Endothelial cell of umbilical vein (primary cell): ENCODE measurements around the gene EEIG1. TPM values are rescaled to one million over a fixed set of nuclear protein-coding genes. Genes with fewer than 3 reads are reported as not detected.

Source experiments
- BruUV-seq: library from RNA; stranded (reverse); fragments of 400-500 nt; replicated peaks from 2 replicates; lab custom pipeline; 2021; lab: Mats Ljungman, UMichigan
- CTCF ChIA-PET: fragments of 300-600, 350-600 bp; sonication (Branson Sonifier 250); formaldehyde crosslinking; loops from one replicate; lab custom pipeline; 2021; ENCODE audit warnings: antibody characterized with exemption, inconsistent platforms; lab: Charles Lee
- POLR2A ChIA-PET: fragments of 300-600, 350-600 bp; sonication (Branson Sonifier 250); formaldehyde crosslinking; loops from one replicate; lab custom pipeline; 2021; ENCODE audit warnings: antibody characterized with exemption, inconsistent platforms; lab: Charles Lee
- DNase-seq: peaks from one replicate; pipeline ENCODE4 v3.0.0-alpha.2; 2011; ENCODE audit warnings: low read depth, low spot score
- FAIRE-seq: peaks from 2 replicates; lab custom pipeline; 2011; peaks lifted over from hg19 to GRCh38; lab: Jason Lieb, UNC
- H2AFZ ChIP-seq: 2 replicates; pipeline ENCODE4 v1.6.0; 2012; ENCODE audit warnings: low read depth, low read length, control low read depth, inconsistent platforms
- H3K27ac ChIP-seq: 2 replicates; pipeline ENCODE4 v1.5.1; 2011; ENCODE audit warnings: low read depth, mild to moderate bottlenecking, control low read depth, low read length, moderate library complexity; ENCODE audit not compliant: insufficient read depth
- H3K27me3 ChIP-seq, 2 experiments: 2 replicates each; pipeline versions ENCODE4 v1.6.0 to v1.6.1; 2011; ENCODE audit warnings: low read length in 2 of 2, mixed read lengths in 1 of 2; ENCODE audit not compliant: control insufficient read depth in 2 of 2, insufficient read depth in 2 of 2
- H3K36me3 ChIP-seq, 2 experiments: 2 replicates in 1 of 2; 3 replicates in 1 of 2; pipeline ENCODE4 v1.5.1; 2011; ENCODE audit warnings: low read length in 2 of 2, mild to moderate bottlenecking in 1 of 2, moderate library complexity in 1 of 2; ENCODE audit not compliant: control insufficient read depth in 2 of 2, insufficient read depth in 2 of 2; ENCODE audit errors: extremely low read depth in 1 of 2
- H3K4me1 ChIP-seq: 3 replicates; pipeline ENCODE4 v1.5.1; 2011; ENCODE audit warnings: mild to moderate bottlenecking, low read length; ENCODE audit not compliant: control insufficient read depth, insufficient read depth; ENCODE audit errors: extremely low read depth
- H3K4me2 ChIP-seq: 2 replicates; pipeline ENCODE4 v1.6.1; 2011; ENCODE audit warnings: low read length, control low read depth, mixed read lengths; ENCODE audit not compliant: insufficient read depth
- H3K4me3 ChIP-seq, 3 experiments: fragments of 200-600 bp in 1 of 3; sonication (generic), shearing (Covaris generic) in 1 of 3; replicated peaks in 1 of 3; 2 replicates each; pipeline ENCODE4 v1.5.1; 2011 to 2016; ENCODE audit warnings: control low read depth in 3 of 3, low read length in 3 of 3, mild to moderate bottlenecking in 2 of 3, inconsistent platforms in 1 of 3, low read depth in 1 of 3, moderate library complexity in 1 of 3; ENCODE audit not compliant: insufficient read depth in 1 of 3
- H3K79me2 ChIP-seq: 2 replicates; pipeline ENCODE4 v1.6.0; 2012; ENCODE audit warnings: low read length, inconsistent platforms; ENCODE audit not compliant: control insufficient read depth, insufficient read depth
- H3K9ac ChIP-seq: replicated peaks from 2 replicates; pipeline ENCODE3; 2011; ENCODE audit warnings: low read length, control low read depth; ENCODE audit not compliant: insufficient read depth; ENCODE audit errors: extremely low read depth
- H3K9me1 ChIP-seq: replicated peaks from 3 replicates; pipeline ENCODE4 v1.6.0; 2011; ENCODE audit warnings: mild to moderate bottlenecking, low read length; ENCODE audit not compliant: control insufficient read depth, insufficient read depth; ENCODE audit errors: extremely low read depth
- H3K9me3 ChIP-seq: replicated peaks from 2 replicates; pipeline ENCODE4 v1.5.1; 2012; ENCODE audit warnings: low read length, inconsistent platforms; ENCODE audit not compliant: control insufficient read depth, insufficient read depth
- H4K20me1 ChIP-seq: replicated peaks from 2 replicates; pipeline ENCODE3; 2011; ENCODE audit warnings: mild to moderate bottlenecking, low read length; ENCODE audit not compliant: control insufficient read depth, insufficient read depth; ENCODE audit errors: extremely low read depth
- CTCF ChIP-seq, 2 donors: IDR thresholded peaks; 1 replicate in 1 of 2; 2 replicates in 1 of 2; pipeline ENCODE4 v1.5.1; 2011; ENCODE audit warnings: low read length in 2 of 2, mild to moderate bottlenecking in 2 of 2, moderate library complexity in 2 of 2, control low read depth in 1 of 2, inconsistent platforms in 1 of 2, low read depth in 1 of 2; ENCODE audit not compliant: insufficient read depth in 1 of 2; ENCODE audit errors: extremely low read depth in 1 of 2
- EZH2 ChIP-seq: IDR thresholded peaks from 2 replicates; pipeline ENCODE4 v1.6.1; 2012; ENCODE audit warnings: borderline replicate concordance, low read depth, mild to moderate bottlenecking, moderate library complexity, low read length, inconsistent platforms; ENCODE audit not compliant: severe bottlenecking
- FOS ChIP-seq: IDR thresholded peaks from 2 replicates; pipeline ENCODE4 v1.6.1; 2011; ENCODE audit warnings: mild to moderate bottlenecking, low read length, moderate library complexity, borderline replicate concordance; ENCODE audit not compliant: insufficient read depth
- GATA2 ChIP-seq: IDR thresholded peaks from 2 replicates; pipeline ENCODE4 v1.7.0; 2011; ENCODE audit warnings: low read depth, mild to moderate bottlenecking, moderate library complexity, mixed read lengths, low read length; ENCODE audit not compliant: insufficient read length, insufficient read depth
- JUN ChIP-seq: IDR thresholded peaks from 2 replicates; pipeline ENCODE4 v1.6.1; 2011; ENCODE audit warnings: borderline replicate concordance, low read depth; ENCODE audit not compliant: insufficient read length, insufficient read depth
- MYC ChIP-seq: IDR thresholded peaks from one replicate; pipeline ENCODE4 v1.6.1; 2011; ENCODE audit warnings: mild to moderate bottlenecking, low read depth, low read length
- POLR2A ChIP-seq: IDR thresholded peaks from 2 replicates; pipeline ENCODE4 v1.6.1; 2012; ENCODE audit warnings: low read depth, mild to moderate bottlenecking, control low read depth, low read length
- POLR2AphosphoS5 ChIP-seq: IDR thresholded peaks from 2 replicates; pipeline ENCODE4 v1.6.1; 2012; ENCODE audit warnings: low read depth, mild to moderate bottlenecking, control low read depth, low read length, moderate library complexity; ENCODE audit not compliant: insufficient read depth
- dilution Hi-C: fragments of 300-500 bp; cut with MboI; formaldehyde crosslinking; loops from one replicate; pipeline ENCODE4 v1.15.0; 2019; ENCODE audit warnings: low sequenced_read_pairs; ENCODE audit not compliant: extremely low pct_ligation_motif_present
- intact Hi-C: fragments of 100-400 bp; cut with micrococcal nuclease; formaldehyde crosslinking; loops from one replicate; pipeline ENCODE4 v1.10.0; 2022
- polyA plus RNA-seq, 4 experiments: library from polyadenylated mRNA; depleted of rRNA in 3 of 4; stranded (reverse) in 3 of 4; unstranded in 1 of 4; fragments of >200 nt; gene quantifications; 2 replicates each; pipeline versions ENCODE4 v1.2.1 to v1.2.3, GENCODE V29; 2011 to 2012; ENCODE audit warnings: missing spikeins in 1 of 4
- total RNA-seq: library from RNA; stranded (reverse); gene quantifications from 2 replicates; pipeline ENCODE4 v1.2.3, GENCODE V29; 2021
- TF ChIP-seq, protein P1 (sequence below): IDR thresholded peaks from 2 replicates; pipeline ENCODE4 v1.6.1; 2011; ENCODE audit not compliant: insufficient read depth, insufficient read length

The EEIG1 gene
- total and polyA plus RNA-seq, 2 donors (not counting 3 experiments of a cell fraction or from before 2014, with no cell fraction given) = 8.4 to 19.0 TPM

DNA sequence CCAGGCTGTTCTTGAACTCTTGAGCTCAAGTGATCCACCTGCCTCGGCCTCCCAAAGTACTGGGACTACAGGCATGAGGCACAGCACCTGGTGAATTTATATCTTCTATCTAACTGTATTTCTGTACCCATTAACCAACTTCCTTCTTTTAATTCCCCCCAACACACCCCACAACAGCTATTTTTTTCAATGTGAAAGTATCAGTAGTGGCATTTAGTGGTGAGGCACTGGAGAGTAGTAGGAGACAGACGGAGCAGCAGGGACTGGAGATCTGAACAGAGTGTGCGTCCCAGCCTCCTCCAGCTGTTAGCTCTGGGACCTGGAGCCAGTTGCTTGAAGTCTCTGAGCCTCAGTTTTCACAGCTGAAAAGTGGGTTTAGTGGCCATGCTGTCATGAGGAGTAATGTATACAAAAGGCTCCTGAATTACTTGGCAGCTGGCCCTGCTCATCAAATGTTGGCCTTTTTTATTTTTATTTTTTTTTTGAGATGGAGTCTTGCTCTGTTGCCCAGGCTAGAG, 11.0 kb upstream of the EEIG1 start:
- no peak overlapping the region for H3K4me2 ChIP-seq
- H3K27me3 ChIP-seq = peaks cover 0 to 2% of the 10 kb centered on the region in 2 experiments
- no peak overlapping the region for H3K9ac ChIP-seq
- BruUV-seq = no TSS peak
- no peak for DNase-seq
- TF ChIP-seq POLR2A = no peak
- no peak for TF ChIP-seq MYC
- TF ChIP-seq EZH2 = no peak
- TF ChIP-seq POLR2AphosphoS5 = no peak
- TF ChIP-seq GATA2 = no peak
- no peak for TF ChIP-seq FOS
- TF ChIP-seq, protein P1, sequence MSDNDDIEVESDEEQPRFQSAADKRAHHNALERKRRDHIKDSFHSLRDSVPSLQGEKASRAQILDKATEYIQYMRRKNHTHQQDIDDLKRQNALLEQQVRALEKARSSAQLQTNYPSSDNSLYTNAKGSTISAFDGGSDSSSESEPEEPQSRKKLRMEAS = no peak
- TF ChIP-seq JUN = no peak
- no peak for TF ChIP-seq CTCF (IDR thresholded peaks at IDR 0.05; ENCODE audit: extremely low read depth in 1 of 2, insufficient read depth in 1 of 2, low read depth in 1 of 2, low read length in 2 of 2)
- intact Hi-C loops = no loop called here
- no peak overlapping the region for H3K4me3 ChIP-seq
- ChIA-PET CTCF (interaction anchor here (1.0 kb wide), 2 partner anchors 10 to 48 kb away, joined by 3 to 4 read pairs; no protein-coding TSS in a partner anchor), POLR2A (no interaction called here)
- no peaks in the 10 kb centered on the region for H3K79me2 ChIP-seq
- FAIRE-seq = no peak
- H3K9me3 ChIP-seq = no peaks in the 10 kb centered on the region
- no peaks in the 10 kb centered on the region for H3K4me1 ChIP-seq
- no peak overlapping the region for H2AFZ ChIP-seq
- H4K20me1 ChIP-seq = no peaks in the 10 kb centered on the region
- no peaks in the 10 kb centered on the region for H3K9me1 ChIP-seq
- no peaks in the 10 kb centered on the region for H3K36me3 ChIP-seq
- dilution Hi-C loops = no loop called here
- no peak overlapping the region for H3K27ac ChIP-seq
